Testis (tissue), 2 donors: ENCODE data around the gene TUBAL3.

Source experiments
- POLR2A ChIP-seq: fragments of 450-650 bp; IDR thresholded peaks from one replicate; pipeline ENCODE4 v1.6.1; 2017; ENCODE audit warnings: antibody characterized with exemption, mild to moderate bottlenecking, moderate library complexity
- TF ChIP-seq, protein P1 (sequence below), 3 experiments: fragments of 450-650 bp in 2 of 3; fragments of 200-600 bp in 1 of 3; sonication (generic) in 1 of 3; IDR thresholded peaks; one replicate each; pipeline ENCODE4 v1.5.1; 2016 to 2019; ENCODE audit warnings: antibody characterized with exemption in 3 of 3, mild to moderate bottlenecking in 2 of 3, moderate library complexity in 1 of 3

DNA sequence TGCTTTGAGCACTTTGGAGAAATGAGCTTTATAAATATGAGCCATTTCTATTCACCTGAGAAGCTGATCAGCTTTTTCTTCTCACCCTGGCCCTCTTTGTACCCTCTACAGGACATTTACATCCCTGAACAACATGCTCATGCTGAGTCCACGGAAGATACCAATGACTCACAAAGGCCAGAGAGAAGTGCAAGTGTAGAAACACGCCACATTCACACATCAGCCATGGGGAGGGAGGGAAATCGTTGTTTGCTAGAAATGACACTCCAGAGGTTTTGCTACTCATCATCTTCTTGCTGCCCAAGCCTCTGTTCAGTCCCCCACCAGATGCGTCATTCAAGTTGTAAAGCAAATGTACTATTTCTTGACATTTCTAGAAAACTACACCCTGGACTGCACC lies 42.7 kb downstream of the TUBAL3 start:
- TF ChIP-seq, protein P1, sequence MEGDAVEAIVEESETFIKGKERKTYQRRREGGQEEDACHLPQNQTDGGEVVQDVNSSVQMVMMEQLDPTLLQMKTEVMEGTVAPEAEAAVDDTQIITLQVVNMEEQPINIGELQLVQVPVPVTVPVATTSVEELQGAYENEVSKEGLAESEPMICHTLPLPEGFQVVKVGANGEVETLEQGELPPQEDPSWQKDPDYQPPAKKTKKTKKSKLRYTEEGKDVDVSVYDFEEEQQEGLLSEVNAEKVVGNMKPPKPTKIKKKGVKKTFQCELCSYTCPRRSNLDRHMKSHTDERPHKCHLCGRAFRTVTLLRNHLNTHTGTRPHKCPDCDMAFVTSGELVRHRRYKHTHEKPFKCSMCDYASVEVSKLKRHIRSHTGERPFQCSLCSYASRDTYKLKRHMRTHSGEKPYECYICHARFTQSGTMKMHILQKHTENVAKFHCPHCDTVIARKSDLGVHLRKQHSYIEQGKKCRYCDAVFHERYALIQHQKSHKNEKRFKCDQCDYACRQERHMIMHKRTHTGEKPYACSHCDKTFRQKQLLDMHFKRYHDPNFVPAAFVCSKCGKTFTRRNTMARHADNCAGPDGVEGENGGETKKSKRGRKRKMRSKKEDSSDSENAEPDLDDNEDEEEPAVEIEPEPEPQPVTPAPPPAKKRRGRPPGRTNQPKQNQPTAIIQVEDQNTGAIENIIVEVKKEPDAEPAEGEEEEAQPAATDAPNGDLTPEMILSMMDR (IDR thresholded peaks at IDR 0.05), result no peak
- no peak for TF ChIP-seq POLR2A
